Chondrocyte (in vitro differentiated cells): Measurements from ENCODE around the gene PPP2CA. TPM values are rescaled to one million over a fixed set of nuclear protein-coding genes. Genes with fewer than 3 reads are reported as not detected.
"Not testable (repeated sequence)": the region's sequence is repeated elsewhere in the genome, so short reads cannot be mapped to it uniquely, and the experiment has no call there.

Experiments used
- DNase-seq: peaks from one replicate; pipeline ENCODE4 v3.0.0; 2021; ENCODE audit warnings: mixed read lengths, low spot score
- H3K27ac Mint-ChIP-seq: one replicate; pipeline ENCODE4 v1.8.0; 2021; ENCODE audit warnings: mild to moderate bottlenecking, moderate library complexity, mixed read lengths; ENCODE audit not compliant: unreplicated experiment
- H3K27me3 Mint-ChIP-seq: 2 replicates; pipeline ENCODE4 v1.8.0; 2021; ENCODE audit warnings: low read depth, mixed read lengths
- H3K36me3 Mint-ChIP-seq: 2 replicates; pipeline ENCODE4 v1.8.0; 2021; ENCODE audit warnings: low read depth, mixed read lengths
- H3K4me1 Mint-ChIP-seq: 2 replicates; pipeline ENCODE4 v1.8.0; 2021; ENCODE audit warnings: low read depth, mild to moderate bottlenecking, mixed read lengths
- H3K4me3 Mint-ChIP-seq: one replicate; pipeline ENCODE4 v1.8.0; 2021; ENCODE audit warnings: mild to moderate bottlenecking, moderate library complexity, mixed read lengths; ENCODE audit not compliant: unreplicated experiment
- H3K9me3 Mint-ChIP-seq: 2 replicates; pipeline ENCODE4 v1.8.0; 2021; ENCODE audit warnings: low read depth, mixed read lengths
- CTCF ChIP-seq: fragments of 200-600 bp; sonication (generic); IDR thresholded peaks from 2 replicates; pipeline ENCODE4 v1.5.0; 2021; ENCODE audit warnings: antibody characterized with exemption, mild to moderate bottlenecking, moderate library complexity
- total RNA-seq: library from RNA; stranded (reverse); gene quantifications from 3 replicates; pipeline ENCODE4 v1.2.1, GENCODE V29; 2021

Gene PPP2CA
- total RNA-seq, 1 donor from 2014 or later = 109 TPM

- no peak for DNase-seq
Measured at GRCh38 chr5:134223406-134224248, 2.2 kb downstream of the PPP2CA start.

GRCh38 chr5:134221690-134222089, 4.2 kb downstream of the PPP2CA start:
- not testable (repeated sequence) for H3K36me3 Mint-ChIP-seq, DNase-seq, H3K27me3 Mint-ChIP-seq, H3K4me3 Mint-ChIP-seq, H3K9me3 Mint-ChIP-seq
- H3K4me1 Mint-ChIP-seq = peaks cover 61% of the 10 kb centered on the region
- peak overlapping the region; percentile 35 for H3K27ac Mint-ChIP-seq

More at GRCh38 chr5:134223406-134224248, 2.2 kb downstream of the PPP2CA start:
- Mint-ChIP-seq H3K36me3 (peaks cover 3% of the 10 kb centered on the region), H3K4me1 (peaks cover 62% of the 10 kb centered on the region), H3K9me3 (no peaks in the 10 kb centered on the region), H3K27ac (peak overlapping the region; percentile 99), H3K27me3 (no peaks in the 10 kb centered on the region), H3K4me3 (peak overlapping the region; percentile 95)
- no peak for TF ChIP-seq CTCF

- H3K4me1 Mint-ChIP-seq = peaks cover 31% of the 10 kb centered on the region
- no peak overlapping the region for H3K4me3 Mint-ChIP-seq
- no peak for TF ChIP-seq CTCF
- H3K36me3 Mint-ChIP-seq = peaks cover 5% of the 10 kb centered on the region
- H3K27ac Mint-ChIP-seq = no peak overlapping the region
- no peaks in the 10 kb centered on the region for H3K27me3 Mint-ChIP-seq
- no peak for DNase-seq
- peaks cover 10% of the 10 kb centered on the region for H3K9me3 Mint-ChIP-seq
Measured at GRCh38 chr5:134215757-134216156, 10.1 kb downstream of the PPP2CA start.

GRCh38 chr5:134211263-134212031, 14.4 kb downstream of the PPP2CA start:
- H3K4me3 Mint-ChIP-seq, DNase-seq, H3K27me3 Mint-ChIP-seq, H3K36me3 Mint-ChIP-seq, H3K9me3 Mint-ChIP-seq: not testable (repeated sequence)
- H3K4me1 Mint-ChIP-seq = peaks cover 28% of the 10 kb centered on the region
- peak overlapping the region; percentile 32 for H3K27ac Mint-ChIP-seq

GRCh38 chr5:134209477-134210245, 16.2 kb downstream of the PPP2CA start:
- DNase-seq = no peak
- Mint-ChIP-seq H3K36me3 (peaks cover 4% of the 10 kb centered on the region), H3K9me3 (peaks cover 10% of the 10 kb centered on the region), H3K4me1 (peaks cover 31% of the 10 kb centered on the region), H3K27ac (no peak overlapping the region), H3K4me3 (no peak overlapping the region), H3K27me3 (no peaks in the 10 kb centered on the region)
- no peak for TF ChIP-seq CTCF

- TF ChIP-seq CTCF = no peak
- Mint-ChIP-seq H3K4me3 (no peak overlapping the region), H3K4me1 (peaks cover 31% of the 10 kb centered on the region), H3K27me3 (no peaks in the 10 kb centered on the region), H3K27ac (peak overlapping the region; percentile 8), H3K9me3 (peaks cover 6% of the 10 kb centered on the region), H3K36me3 (peaks cover 8% of the 10 kb centered on the region)
- no peak for DNase-seq
Measured at GRCh38 chr5:134207696-134208095, 18.2 kb downstream of the PPP2CA start.
